GM18520 (cell line): ENCODE measurements around the gene TBRG1.

ENCODE experiments used
- ATAC-seq: cut with Tn5 transposase; IDR thresholded peaks from one replicate; pipeline ENCODE4 v1.9.1; 2021; ENCODE audit not compliant: unreplicated experiment

The TBRG1 gene

GRCh38 chr11:124612567-124613246, 10.0 kb upstream of the TBRG1 start:
- no peak for ATAC-seq

- no peak for ATAC-seq
Observed at GRCh38 chr11:124618863-124619262, 3.8 kb upstream of the TBRG1 start.

GRCh38 chr11:124623861-124624525, 1.3 kb downstream of the TBRG1 start:
- ATAC-seq, result no peak

GRCh38 chr11:124625504-124626168, 3.0 kb downstream of the TBRG1 start:
- ATAC-seq, result no peak

GRCh38 chr11:124627546-124627945, 4.9 kb downstream of the TBRG1 start:
- no peak for ATAC-seq

- ATAC-seq, result no peak
Observed at GRCh38 chr11:124629961-124630360, 7.3 kb downstream of the TBRG1 start.

GRCh38 chr11:124633355-124633754, 10.7 kb downstream of the TBRG1 start:
- no peak for ATAC-seq

- ATAC-seq, result no peak
Observed at GRCh38 chr11:124635932-124636331, 13.3 kb downstream of the TBRG1 start.

GRCh38 chr11:124638500-124638899, 15.8 kb downstream of the TBRG1 start:
- no peak for ATAC-seq

- ATAC-seq, result no peak
Observed at GRCh38 chr11:124639186-124639585, 16.5 kb downstream of the TBRG1 start.

- no peak for ATAC-seq
Observed at GRCh38 chr11:124640666-124641065, 18.0 kb downstream of the TBRG1 start.

- no peak for ATAC-seq
Observed at GRCh38 chr11:124642628-124643027, 20.0 kb downstream of the TBRG1 start.

- no peak for ATAC-seq
Observed at GRCh38 chr11:124643042-124643604, 20.5 kb downstream of the TBRG1 start.

- ATAC-seq, result no peak
Observed at GRCh38 chr11:124643605-124644425, 21.2 kb downstream of the TBRG1 start.

- ATAC-seq, result no peak
Observed at GRCh38 chr11:124644426-124645280, 22.0 kb downstream of the TBRG1 start.

GRCh38 chr11:124646148-124646547, 23.5 kb downstream of the TBRG1 start:
- no peak for ATAC-seq

- no peak for ATAC-seq
Observed at GRCh38 chr11:124648610-124649009, 25.9 kb downstream of the TBRG1 start.

GRCh38 chr11:124656774-124657630, 34.3 kb downstream of the TBRG1 start:
- no peak for ATAC-seq

GRCh38 chr11:124657904-124658303, 35.2 kb downstream of the TBRG1 start:
- ATAC-seq, result no peak
